ENCODE data around the gene PRKCH. TPM values are rescaled to one million over a fixed set of nuclear protein-coding genes. Genes with fewer than 3 reads are reported as not detected.

PRKCH gene
- total RNA-seq, 1 experiment from 2014 or later, result 170 TPM

GRCh38 chr14:61573748-61574513 is 252.6 kb downstream of the PRKCH start:
- Histone ChIP-seq H3K36me3 (ENCODE audit: low read depth, low read length) (no peaks in the 10 kb centered on the region), H3K4me2 (ENCODE audit: low read length) (peak overlapping the region; percentile 45), H3K9me2 (replicated peaks; ENCODE audit: low read length) (no peaks in the 10 kb centered on the region), H3K4me3 (ENCODE audit: low read length) (peak overlapping the region; percentile 1; the same call in 1 of the 2 replicates), H3F3A (ENCODE audit: low read length, unreplicated experiment) (no peaks in the 10 kb centered on the region), H4K20me1 (ENCODE audit: low read length) (no peaks in the 10 kb centered on the region), H3K4me1 (ENCODE audit: insufficient read depth, low read length) (peaks cover 72% of the 10 kb centered on the region), H2AFZ (ENCODE audit: low read length) (peak overlapping the region; percentile 19; the same call in 1 of the 2 replicates), H3K79me2 (ENCODE audit: low read length) (peaks cover 8% of the 10 kb centered on the region), H3K27ac (ENCODE audit: low read length) (peak overlapping the region; percentile 72), H3K9ac (ENCODE audit: low read length) (peak overlapping the region; percentile 8; the same call in 1 of the 2 replicates), H3K27me3 (ENCODE audit: low read length) (no peaks in the 10 kb centered on the region), H3K9me3 (ENCODE audit: low read length) (no peaks in the 10 kb centered on the region)
- POLR2A ChIA-PET (ENCODE audit: unreplicated experiment), result interaction anchor here (0.6 to 1.2 kb wide), 3 partner anchors 11 to 56 kb away, joined by 3 to 7 read pairs (median 3); no protein-coding TSS in a partner anchor
- DNase-seq, result peak; percentile 81
- no TSS peak for BruUV-seq (replicated peaks)
- ATAC-seq, result peak; percentile 83
- TF ChIP-seq CTCF (conservative IDR thresholded peaks at IDR 0.05; ENCODE audit: low read depth, low read length) (no peak), EZH2 (IDR thresholded peaks at IDR 0.05; ENCODE audit: low read length, unreplicated experiment) (no peak), EZH2phosphoT487 (IDR thresholded peaks at IDR 0.05; ENCODE audit: borderline replicate concordance, low read length) (no peak)
- intact Hi-C loops (cut with micrococcal nuclease), result no loop called here
- CTCF ChIA-PET, result interaction anchor here (0.6 to 0.7 kb wide), 3 partner anchors 10 to 141 kb away, joined by 3 to 9 read pairs (median 3); no protein-coding TSS in a partner anchor

GRCh38 chr14:61574514-61574807 is 253.1 kb downstream of the PRKCH start:
- BruUV-seq (replicated peaks), result no TSS peak
- Histone ChIP-seq H3K79me2 (ENCODE audit: low read length) (peaks cover 8% of the 10 kb centered on the region), H3K4me1 (ENCODE audit: insufficient read depth, low read length) (peaks cover 67% of the 10 kb centered on the region), H3K9me2 (replicated peaks; ENCODE audit: low read length) (no peaks in the 10 kb centered on the region), H3K9ac (ENCODE audit: low read length) (peak overlapping the region; percentile 8; the same call in 1 of the 2 replicates), H3K9me3 (ENCODE audit: low read length) (no peaks in the 10 kb centered on the region), H3K36me3 (ENCODE audit: low read depth, low read length) (no peaks in the 10 kb centered on the region), H3K27ac (ENCODE audit: low read length) (peak overlapping the region; percentile 72), H3F3A (ENCODE audit: low read length, unreplicated experiment) (no peaks in the 10 kb centered on the region), H2AFZ (ENCODE audit: low read length) (peak overlapping the region; percentile 19; the same call in 1 of the 2 replicates), H3K27me3 (ENCODE audit: low read length) (no peaks in the 10 kb centered on the region), H3K4me3 (ENCODE audit: low read length) (no peak overlapping the region), H4K20me1 (ENCODE audit: low read length) (no peaks in the 10 kb centered on the region), H3K4me2 (ENCODE audit: low read length) (peak overlapping the region; percentile 45)
- intact Hi-C loops (cut with micrococcal nuclease), result no loop called here
- POLR2A ChIA-PET (ENCODE audit: unreplicated experiment), result interaction anchor here (0.6 to 1.2 kb wide), 3 partner anchors 12 to 56 kb away, joined by 3 to 7 read pairs (median 3); no protein-coding TSS in a partner anchor
- no peak for TF ChIP-seq CTCF (conservative IDR thresholded peaks at IDR 0.05; ENCODE audit: low read depth, low read length)
- TF ChIP-seq EZH2phosphoT487 (IDR thresholded peaks at IDR 0.05; ENCODE audit: borderline replicate concordance, low read length), result no peak
- no peak for TF ChIP-seq EZH2 (IDR thresholded peaks at IDR 0.05; ENCODE audit: low read length, unreplicated experiment)
- CTCF ChIA-PET, result interaction anchor here (0.7 kb wide), 1 partner anchor 45 kb away, joined by 3 read pairs; no protein-coding TSS in a partner anchor
- peak; percentile 11 for ATAC-seq
- no peak for DNase-seq

- DNase-seq (no peak), ATAC-seq (no peak)
- intact Hi-C loops (cut with micrococcal nuclease), result no loop called here
- H2AFZ ChIP-seq (ENCODE audit: low read length), result no peak overlapping the region
- CTCF ChIA-PET, result interaction anchor here (0.6 kb wide), 1 partner anchor 294 kb away, joined by 9 read pairs; no protein-coding TSS in a partner anchor
- H3K27ac ChIP-seq (ENCODE audit: low read length), result peak overlapping the region; percentile 45; the same call in 1 of the 2 replicates
- POLR2A ChIA-PET (ENCODE audit: unreplicated experiment), result no interaction called here
- H3F3A ChIP-seq (ENCODE audit: low read length, unreplicated experiment), result no peaks in the 10 kb centered on the region
- H3K4me3 ChIP-seq (ENCODE audit: low read length), result no peak overlapping the region
- peaks cover 8% of the 10 kb centered on the region for H3K79me2 ChIP-seq (ENCODE audit: low read length)
- H3K27me3 ChIP-seq (ENCODE audit: low read length), result no peaks in the 10 kb centered on the region
- peaks cover 60% of the 10 kb centered on the region for H3K4me1 ChIP-seq (ENCODE audit: insufficient read depth, low read length)
- TF ChIP-seq EZH2phosphoT487 (IDR thresholded peaks at IDR 0.05; ENCODE audit: borderline replicate concordance, low read length) (no peak), EZH2 (IDR thresholded peaks at IDR 0.05; ENCODE audit: low read length, unreplicated experiment) (no peak), CTCF (conservative IDR thresholded peaks at IDR 0.05; ENCODE audit: low read depth, low read length) (no peak)
- H4K20me1 ChIP-seq (ENCODE audit: low read length), result no peaks in the 10 kb centered on the region
- no peaks in the 10 kb centered on the region for H3K9me2 ChIP-seq (replicated peaks; ENCODE audit: low read length)
- H3K4me2 ChIP-seq (ENCODE audit: low read length), result no peak overlapping the region
- no TSS peak for BruUV-seq (replicated peaks)
- H3K9ac ChIP-seq (ENCODE audit: low read length), result no peak overlapping the region
- no peaks in the 10 kb centered on the region for H3K9me3 ChIP-seq (ENCODE audit: low read length)
- no peaks in the 10 kb centered on the region for H3K36me3 ChIP-seq (ENCODE audit: low read depth, low read length)
Measured at GRCh38 chr14:61575126-61575525, 253.7 kb downstream of the PRKCH start.
